Glutamatergic neuron (in vitro differentiated cells): ENCODE measurements around the gene UTP11. TPM values are rescaled to one million over a fixed set of nuclear protein-coding genes. Genes with fewer than 3 reads are reported as not detected.

Experiments
- DNase-seq: peaks from one replicate; pipeline ENCODE4 v3.0.0; 2022
- H3K27ac Mint-ChIP-seq: one replicate; pipeline ENCODE4 v1.8.0; 2020; ENCODE audit warnings: mild to moderate bottlenecking, mixed read lengths, inconsistent platforms; ENCODE audit not compliant: unreplicated experiment
- H3K27me3 Mint-ChIP-seq: one replicate; pipeline ENCODE4 v1.8.0; 2020; ENCODE audit warnings: mild to moderate bottlenecking, moderate library complexity, mixed read lengths, inconsistent platforms; ENCODE audit not compliant: unreplicated experiment
- H3K36me3 Mint-ChIP-seq: one replicate; pipeline ENCODE4 v1.8.0; 2020; ENCODE audit warnings: mild to moderate bottlenecking, mixed read lengths, inconsistent platforms; ENCODE audit not compliant: unreplicated experiment
- H3K4me1 Mint-ChIP-seq: one replicate; pipeline ENCODE4 v1.8.0; 2020; ENCODE audit warnings: mild to moderate bottlenecking, low read depth, mixed read lengths, inconsistent platforms; ENCODE audit not compliant: unreplicated experiment
- H3K4me3 Mint-ChIP-seq: one replicate; pipeline ENCODE4 v1.8.0; 2020; ENCODE audit warnings: mild to moderate bottlenecking, mixed read lengths, inconsistent platforms; ENCODE audit not compliant: unreplicated experiment
- H3K9me3 Mint-ChIP-seq: one replicate; pipeline ENCODE4 v1.8.0; 2020; ENCODE audit warnings: mild to moderate bottlenecking, moderate library complexity, mixed read lengths, inconsistent platforms; ENCODE audit not compliant: unreplicated experiment
- CTCF ChIP-seq: fragments of 200-600 bp; sonication (generic); IDR thresholded peaks from one replicate; pipeline ENCODE4 v1.5.0; 2021; ENCODE audit not compliant: partially characterized antibody, unreplicated experiment
- total RNA-seq: library from RNA; stranded (reverse); fragmentation: NEBNext Ultra II Directional; extraction: Animal tissue kit (Norgen Biotek cat#: 25700); gene quantifications from one replicate; pipeline ENCODE4 v1.2.1, GENCODE V29; 2021; ENCODE audit not compliant: unreplicated experiment

UTP11 gene
- total RNA-seq, 1 donor from 2014 or later: 34.6 TPM

- DNase-seq: no peak
- Mint-ChIP-seq H3K9me3 (peaks cover 13% of the 10 kb centered on the region), H3K27ac (peak overlapping the region; percentile 33), H3K27me3 (peaks cover 17% of the 10 kb centered on the region), H3K36me3 (no peaks in the 10 kb centered on the region), H3K4me1 (peaks cover 42% of the 10 kb centered on the region), H3K4me3 (peak overlapping the region; percentile 61)
- no peak for TF ChIP-seq CTCF
Measured at GRCh38 chr1:38051079-38051543, 38.6 kb downstream of the UTP11 start.

DNA sequence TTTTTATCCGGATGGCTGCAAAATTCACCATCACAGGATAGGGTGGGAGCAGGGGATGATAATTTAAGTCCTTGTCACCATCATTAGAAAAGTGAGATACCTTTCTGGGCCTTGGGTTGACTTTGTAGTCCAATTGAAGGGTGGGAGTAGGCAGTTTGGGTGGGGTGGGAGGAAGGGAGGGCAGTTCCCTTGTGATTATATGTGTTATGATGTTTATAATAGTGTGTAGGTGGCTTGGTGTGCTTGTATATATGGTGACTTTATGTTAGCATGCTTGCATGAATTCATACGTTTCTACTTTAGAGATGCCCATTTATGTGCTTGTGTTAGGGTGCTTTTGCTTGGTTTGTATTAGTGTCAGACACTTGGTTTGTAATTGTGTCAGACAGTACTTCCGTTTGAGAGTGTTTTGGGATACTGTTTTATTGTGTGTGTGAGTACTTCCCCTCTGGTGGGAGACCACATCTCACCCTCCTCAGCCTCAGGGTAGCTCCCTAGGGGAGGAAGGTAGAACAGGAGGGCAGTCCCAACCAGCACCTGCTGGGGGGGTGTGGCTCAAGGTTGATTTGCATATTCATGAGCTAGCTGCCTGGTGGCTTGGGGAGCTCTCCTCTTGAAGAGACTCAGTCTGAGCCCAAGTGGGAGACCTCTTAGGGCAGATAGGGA, 40.3 kb downstream of the UTP11 start:
- Mint-ChIP-seq H3K9me3 (peaks cover 13% of the 10 kb centered on the region), H3K4me1 (peaks cover 42% of the 10 kb centered on the region), H3K27ac (no peak overlapping the region), H3K27me3 (peaks cover 13% of the 10 kb centered on the region), H3K4me3 (no peak overlapping the region), H3K36me3 (no peaks in the 10 kb centered on the region)
- no peak for TF ChIP-seq CTCF
- DNase-seq: no peak

DNA sequence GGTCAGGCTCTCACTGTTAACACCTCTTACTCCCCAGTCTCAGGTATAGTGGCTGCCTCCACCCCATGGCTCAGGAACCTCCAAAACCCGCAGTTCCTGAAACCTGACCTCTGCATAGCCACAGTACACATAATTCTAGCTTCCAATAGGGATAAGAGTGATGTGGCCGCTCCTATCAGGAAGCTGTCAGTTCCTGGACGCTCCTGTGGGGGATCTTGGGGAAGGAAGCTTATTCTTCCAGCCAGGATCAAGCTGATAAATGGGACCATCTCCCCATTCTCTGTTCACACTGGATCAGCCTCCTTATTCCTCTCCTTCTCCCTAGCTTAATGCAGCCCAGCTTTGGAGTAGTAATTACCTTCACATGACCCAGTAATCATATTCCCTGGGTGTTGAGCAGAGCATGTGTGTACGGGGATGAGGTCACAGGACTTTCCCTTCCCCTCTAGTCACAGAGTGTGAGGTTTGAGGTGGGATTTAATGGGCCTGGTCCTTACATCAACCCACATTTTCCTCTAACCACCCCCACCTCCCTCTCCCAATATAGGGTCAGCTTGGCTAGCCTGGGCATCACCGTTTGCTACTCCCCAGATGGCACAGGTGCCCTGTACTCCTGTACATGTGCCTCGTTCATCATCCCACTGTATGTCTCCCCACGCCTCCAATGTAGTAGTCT, 41.0 kb downstream of the UTP11 start:
- Mint-ChIP-seq H3K27me3 (peaks cover 10% of the 10 kb centered on the region), H3K36me3 (no peaks in the 10 kb centered on the region), H3K4me1 (peaks cover 42% of the 10 kb centered on the region), H3K27ac (no peak overlapping the region), H3K4me3 (peak overlapping the region; percentile 17), H3K9me3 (peaks cover 13% of the 10 kb centered on the region)
- DNase-seq: no peak
- no peak for TF ChIP-seq CTCF

- DNase-seq: no peak
- no peak for TF ChIP-seq CTCF
- H3K36me3 Mint-ChIP-seq: no peaks in the 10 kb centered on the region
- H3K27ac Mint-ChIP-seq: no peak overlapping the region
- peaks cover 13% of the 10 kb centered on the region for H3K9me3 Mint-ChIP-seq
- H3K4me1 Mint-ChIP-seq: peaks cover 41% of the 10 kb centered on the region
- peaks cover 6% of the 10 kb centered on the region for H3K27me3 Mint-ChIP-seq
- peak overlapping the region; percentile 21 for H3K4me3 Mint-ChIP-seq
Measured at GRCh38 chr1:38055398-38055797, 42.9 kb downstream of the UTP11 start.

GRCh38 chr1:38055965-38056364, 43.4 kb downstream of the UTP11 start:
- H3K27ac Mint-ChIP-seq: no peak overlapping the region
- peaks cover 6% of the 10 kb centered on the region for H3K27me3 Mint-ChIP-seq

More at GRCh38 chr1:38055965-38056364, 43.4 kb downstream of the UTP11 start:
- no peak for TF ChIP-seq CTCF
- Mint-ChIP-seq H3K36me3 (no peaks in the 10 kb centered on the region), H3K9me3 (peaks cover 13% of the 10 kb centered on the region), H3K4me1 (peaks cover 38% of the 10 kb centered on the region), H3K4me3 (no peak overlapping the region)
- no peak for DNase-seq
